K562 (cell line): Measurements from ENCODE around the gene RAB6A.
"Not testable (repeated sequence)": the region's sequence is repeated elsewhere in the genome, so short reads cannot be mapped to it uniquely, and the experiment has no call there.

Experiments used
- JUNB ChIP-seq: fragments of 450-650 bp; formaldehyde crosslinking; conservative IDR thresholded peaks from 2 replicates; pipeline ENCODE4 v1.4.0; 2020; ENCODE audit warnings: mild to moderate bottlenecking
- RFX5 ChIP-seq: IDR thresholded peaks from 2 replicates; pipeline ENCODE4 v1.6.1; 2011; ENCODE audit warnings: low read depth, mild to moderate bottlenecking, improper control_type of control experiment, low read length
- ZKSCAN3 ChIP-seq: fragments of 250-450 bp; sonication (Bioruptor Pico); IDR thresholded peaks from 2 replicates; pipeline ENCODE4 v1.4.0; 2020
- TF ChIP-seq, protein P1 (sequence below): IDR thresholded peaks from 2 replicates; pipeline ENCODE4 v1.6.1; 2016; ENCODE audit warnings: missing genetic modification characterization, missing compliant biosample characterization

- not testable (repeated sequence) for TF ChIP-seq JUNB; RFX5; ZKSCAN3 (CRISPR knock-in tag)
- TF ChIP-seq, protein P1, sequence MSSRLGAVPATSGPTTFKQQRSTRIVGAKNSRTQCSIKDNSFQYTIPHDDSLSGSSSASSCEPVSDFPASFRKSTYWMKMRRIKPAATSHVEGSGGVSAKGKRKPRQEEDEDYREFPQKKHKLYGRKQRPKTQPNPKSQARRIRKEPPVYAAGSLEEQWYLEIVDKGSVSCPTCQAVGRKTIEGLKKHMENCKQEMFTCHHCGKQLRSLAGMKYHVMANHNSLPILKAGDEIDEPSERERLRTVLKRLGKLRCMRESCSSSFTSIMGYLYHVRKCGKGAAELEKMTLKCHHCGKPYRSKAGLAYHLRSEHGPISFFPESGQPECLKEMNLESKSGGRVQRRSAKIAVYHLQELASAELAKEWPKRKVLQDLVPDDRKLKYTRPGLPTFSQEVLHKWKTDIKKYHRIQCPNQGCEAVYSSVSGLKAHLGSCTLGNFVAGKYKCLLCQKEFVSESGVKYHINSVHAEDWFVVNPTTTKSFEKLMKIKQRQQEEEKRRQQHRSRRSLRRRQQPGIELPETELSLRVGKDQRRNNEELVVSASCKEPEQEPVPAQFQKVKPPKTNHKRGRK (tag) = not testable (repeated sequence)
Measured at GRCh38 chr11:73732936-73733335, 27.9 kb downstream of the RAB6A start.
